ENCODE results near the gene CYCS.

- TF ChIP-seq CTCF (IDR thresholded peaks at IDR 0.05) (no peak), POLR2A (IDR thresholded peaks at IDR 0.05) (no peak)
Measured at GRCh38 chr7:25149836-25150235, 24.8 kb upstream of the CYCS start.
